OCI-LY7 (cell line): ENCODE data around the gene GLRA1. TPM values are rescaled to one million over a fixed set of nuclear protein-coding genes. Genes with fewer than 3 reads are reported as not detected.

Source experiments
- BruUV-seq: library from RNA; stranded (reverse); fragments of 400-500 nt; replicated peaks from 2 replicates; lab custom pipeline; 2021; lab: Mats Ljungman, UMichigan
- CTCF ChIA-PET: fragments of 300-600 bp; sonication (Branson Sonifier 250); formaldehyde crosslinking; loops from one replicate; lab custom pipeline; 2022; ENCODE audit warnings: antibody characterized with exemption; ENCODE audit not compliant: unreplicated experiment; lab: Charles Lee
- POLR2A ChIA-PET: fragments of 300-600 bp; sonication (Branson Sonifier 250); formaldehyde crosslinking; loops from one replicate; lab custom pipeline; 2022; ENCODE audit warnings: antibody characterized with exemption; lab: Charles Lee
- DNase-seq: peaks from one replicate; pipeline ENCODE4 v3.0.0-alpha.2; 2015; ENCODE audit warnings: low spot score
- H2AFZ ChIP-seq: fragments of 200-600 bp; sonication (generic), shearing (Covaris generic); 2 replicates; pipeline ENCODE4 v1.6.1; 2014; ENCODE audit warnings: mild to moderate bottlenecking, antibody characterized with exemption, low read length, moderate library complexity
- H3K27ac ChIP-seq: fragments of 200-600 bp; sonication (generic); 2 replicates; pipeline ENCODE4 v1.5.1; 2014; ENCODE audit warnings: mixed run types, low read depth, mild to moderate bottlenecking, moderate library complexity, low read length, inconsistent platforms; ENCODE audit not compliant: poor library complexity, severe bottlenecking
- H3K36me3 ChIP-seq: fragments of 200-600 bp; sonication (generic); 2 replicates; pipeline ENCODE4 v1.6.1; 2014; ENCODE audit warnings: mild to moderate bottlenecking, antibody characterized with exemption, low read length, moderate library complexity, mixed read lengths; ENCODE audit not compliant: insufficient read depth
- H3K4me1 ChIP-seq: fragments of 200-600 bp; sonication (generic); 2 replicates; pipeline ENCODE4 v1.5.1; 2014; ENCODE audit warnings: mild to moderate bottlenecking, low read length; ENCODE audit not compliant: insufficient read depth, poor library complexity, severe bottlenecking
- H3K4me2 ChIP-seq: fragments of 200-600 bp; sonication (generic); 2 replicates; pipeline ENCODE4 v1.6.1; 2014; ENCODE audit warnings: mild to moderate bottlenecking, low read length
- H3K4me3 ChIP-seq: fragments of 200-600 bp; sonication (generic); 2 replicates; pipeline ENCODE4 v1.5.1; 2014; ENCODE audit warnings: mild to moderate bottlenecking, low read depth, low read length; ENCODE audit not compliant: poor library complexity, severe bottlenecking
- H3K79me2 ChIP-seq: fragments of 200-600 bp; sonication (generic); 2 replicates; pipeline ENCODE4 v1.6.1; 2016; ENCODE audit warnings: low read depth, mild to moderate bottlenecking, low read length, moderate library complexity, mixed read lengths; ENCODE audit not compliant: insufficient read depth
- H3K9me2 ChIP-seq: fragments of 200-600 bp; sonication (generic); 2 replicates; pipeline ENCODE4 v1.6.1; 2016; ENCODE audit warnings: mild to moderate bottlenecking, low read length, mixed read lengths; ENCODE audit not compliant: insufficient read depth
- H3K9me3 ChIP-seq: fragments of 200-600 bp; sonication (generic); 2 replicates; pipeline ENCODE4 v1.6.1; 2014; ENCODE audit warnings: mild to moderate bottlenecking, mixed run types, low read length, mixed read lengths
- H4K20me1 ChIP-seq: fragments of 200-600 bp; sonication (generic); 2 replicates; pipeline ENCODE4 v1.6.1; 2014; ENCODE audit warnings: mild to moderate bottlenecking, antibody characterized with exemption, low read length, moderate library complexity, mixed read lengths; ENCODE audit not compliant: insufficient read depth
- CTCF ChIP-seq: fragments of 200-600 bp; sonication (generic); conservative IDR thresholded peaks from 2 replicates; pipeline ENCODE4 v1.5.1; 2014; ENCODE audit warnings: mild to moderate bottlenecking, antibody characterized with exemption, low read length, moderate library complexity, mixed read lengths
- EZH2phosphoT487 ChIP-seq: fragments of 200-600 bp; sonication (generic); IDR thresholded peaks from 2 replicates; pipeline ENCODE4 v1.6.1; 2018; ENCODE audit warnings: low read depth, borderline replicate concordance, mild to moderate bottlenecking, mixed run types, antibody characterized with exemption, low read length, moderate library complexity, mixed read lengths
- intact Hi-C: fragments of 100-400 bp; cut with micrococcal nuclease; formaldehyde crosslinking; loops from one replicate; pipeline ENCODE4 v1.10.0; 2022; ENCODE audit not compliant: unreplicated experiment
- total RNA-seq, 2 experiments: library from RNA; depleted of rRNA in 1 of 2; stranded (reverse); fragments of >200 nt in 1 of 2; shearing (Covaris generic) in 1 of 2; gene quantifications; 2 replicates each; pipeline ENCODE4 v1.2.3, GENCODE V29; 2014 to 2022

The GLRA1 gene
- total RNA-seq, 2 experiments from 2014 or later, result not detected

DNA sequence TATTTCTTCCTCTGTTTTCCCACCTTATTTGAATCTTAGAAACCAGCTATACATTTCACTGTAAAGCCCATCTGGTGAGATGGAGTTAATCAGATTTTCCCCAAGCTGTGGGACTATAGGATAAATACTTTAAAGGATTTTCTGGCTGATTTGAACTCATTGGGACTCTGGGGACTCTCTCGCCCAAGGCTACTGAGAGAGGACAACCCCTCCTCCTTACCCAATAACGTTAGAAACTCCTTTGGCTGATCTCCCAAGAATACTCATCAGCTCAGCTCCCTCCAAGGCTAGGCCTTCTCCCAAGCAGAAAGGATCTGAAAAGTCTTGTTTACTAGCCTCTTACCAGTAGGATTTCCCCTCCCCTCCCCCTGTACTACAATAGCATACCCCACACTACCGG is 1.5 kb upstream of the GLRA1 start:
- POLR2A ChIA-PET, result interaction anchor here (0.6 kb wide), 1 partner anchor 13 kb away, joined by 3 read pairs; no protein-coding TSS in a partner anchor
- no peak overlapping the region for H3K27ac ChIP-seq
- no peaks in the 10 kb centered on the region for H3K79me2 ChIP-seq
- H2AFZ ChIP-seq, result no peak overlapping the region
- no peak overlapping the region for H3K4me3 ChIP-seq
- CTCF ChIA-PET, result no interaction called here
- no peaks in the 10 kb centered on the region for H3K36me3 ChIP-seq
- H4K20me1 ChIP-seq, result no peaks in the 10 kb centered on the region
- intact Hi-C loops, result no loop called here
- no TSS peak for BruUV-seq
- no peak for TF ChIP-seq EZH2phosphoT487
- no peak for TF ChIP-seq CTCF
- H3K9me3 ChIP-seq, result 0 out of 2 replicates have a peak, but pooled peaks cover under 1% of the 10 kb centered on the region
- H3K4me1 ChIP-seq, result no peaks in the 10 kb centered on the region
- no peaks in the 10 kb centered on the region for H3K9me2 ChIP-seq
- no peak overlapping the region for H3K4me2 ChIP-seq
- DNase-seq, result no peak

DNA sequence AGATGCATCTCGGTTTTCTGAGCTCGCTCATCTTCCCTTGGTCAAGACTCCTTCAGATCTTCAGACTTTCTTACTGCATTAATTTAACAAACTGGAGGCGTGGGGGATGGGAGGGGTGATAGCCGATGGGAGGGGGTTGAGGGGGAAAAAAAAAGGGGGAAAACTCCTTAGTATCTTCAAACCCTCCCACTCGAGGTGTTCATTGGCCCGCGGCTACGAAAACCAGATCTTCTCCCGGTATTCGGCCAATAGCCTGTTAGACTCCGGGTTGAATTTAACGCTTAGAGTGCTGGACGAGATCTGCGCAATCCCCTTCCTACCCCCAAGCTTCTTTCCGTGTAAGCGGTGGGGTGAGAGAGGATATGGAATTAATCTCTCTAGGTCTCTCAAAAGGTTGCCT is 689 bp upstream of the GLRA1 start:
- intact Hi-C loops, result no loop called here
- Histone ChIP-seq H4K20me1 (no peaks in the 10 kb centered on the region), H3K4me1 (no peaks in the 10 kb centered on the region), H3K9me2 (no peaks in the 10 kb centered on the region), H3K79me2 (no peaks in the 10 kb centered on the region), H3K4me2 (no peak overlapping the region), H3K4me3 (no peak overlapping the region), H2AFZ (no peak overlapping the region), H3K27ac (no peak overlapping the region), H3K36me3 (no peaks in the 10 kb centered on the region), H3K9me3 (no peaks in the 10 kb centered on the region)
- CTCF ChIA-PET, result no interaction called here
- TF ChIP-seq EZH2phosphoT487 (no peak), CTCF (no peak)
- POLR2A ChIA-PET, result no interaction called here
- no peak for DNase-seq
- no TSS peak for BruUV-seq

- TF ChIP-seq EZH2phosphoT487, result no peak
- no peak for TF ChIP-seq CTCF
- Histone ChIP-seq H3K4me2 (no peak overlapping the region), H3K9me3 (no peaks in the 10 kb centered on the region), H3K4me3 (no peak overlapping the region), H3K27ac (no peak overlapping the region), H3K79me2 (no peaks in the 10 kb centered on the region), H3K4me1 (no peaks in the 10 kb centered on the region), H3K9me2 (no peaks in the 10 kb centered on the region), H2AFZ (no peak overlapping the region), H4K20me1 (no peaks in the 10 kb centered on the region), H3K36me3 (no peaks in the 10 kb centered on the region)
- CTCF ChIA-PET, result no interaction called here
- intact Hi-C loops, result no loop called here
- no TSS peak for BruUV-seq
- DNase-seq, result no peak
- POLR2A ChIA-PET, result no interaction called here
These were observed 680 bp downstream of the GLRA1 start for GRCh38 chr5:151923866-151924476.
